ENCODE data around the gene ANAPC10. TPM values are rescaled to one million over a fixed set of nuclear protein-coding genes. Genes with fewer than 3 reads are reported as not detected.
A peak's percentile ranks its signal among the peaks of the same experiment; 100 is the strongest.
"Not testable (repeated sequence)": the region's sequence is repeated elsewhere in the genome, so short reads cannot be mapped to it uniquely, and the experiment has no call there.

The ANAPC10 gene
- polyA plus RNA-seq, 1 experiment = 25.0 TPM

DNA sequence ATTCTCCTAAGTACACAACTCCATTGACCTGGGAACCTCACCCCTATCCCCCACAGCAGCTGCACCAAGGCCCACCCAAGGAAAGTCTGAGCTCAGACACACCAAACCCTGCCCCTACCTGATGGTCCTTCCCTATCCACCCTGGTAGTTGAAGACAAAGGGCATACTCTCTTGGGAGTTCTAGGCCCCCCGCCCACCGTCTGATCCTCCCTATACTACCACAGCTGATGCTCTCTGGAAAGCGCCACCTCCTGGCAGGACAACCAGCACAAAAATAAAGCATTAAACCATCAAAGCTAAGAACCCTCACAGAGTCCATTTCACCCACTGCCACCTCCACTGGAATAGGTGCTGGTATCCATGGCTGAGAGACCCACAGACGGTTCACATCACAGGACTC, 83.6 kb downstream of the ANAPC10 start:
- H3K27ac ChIP-seq (ENCODE audit: low read depth, low read length) = no peak overlapping the region
- TF ChIP-seq, protein P1, sequence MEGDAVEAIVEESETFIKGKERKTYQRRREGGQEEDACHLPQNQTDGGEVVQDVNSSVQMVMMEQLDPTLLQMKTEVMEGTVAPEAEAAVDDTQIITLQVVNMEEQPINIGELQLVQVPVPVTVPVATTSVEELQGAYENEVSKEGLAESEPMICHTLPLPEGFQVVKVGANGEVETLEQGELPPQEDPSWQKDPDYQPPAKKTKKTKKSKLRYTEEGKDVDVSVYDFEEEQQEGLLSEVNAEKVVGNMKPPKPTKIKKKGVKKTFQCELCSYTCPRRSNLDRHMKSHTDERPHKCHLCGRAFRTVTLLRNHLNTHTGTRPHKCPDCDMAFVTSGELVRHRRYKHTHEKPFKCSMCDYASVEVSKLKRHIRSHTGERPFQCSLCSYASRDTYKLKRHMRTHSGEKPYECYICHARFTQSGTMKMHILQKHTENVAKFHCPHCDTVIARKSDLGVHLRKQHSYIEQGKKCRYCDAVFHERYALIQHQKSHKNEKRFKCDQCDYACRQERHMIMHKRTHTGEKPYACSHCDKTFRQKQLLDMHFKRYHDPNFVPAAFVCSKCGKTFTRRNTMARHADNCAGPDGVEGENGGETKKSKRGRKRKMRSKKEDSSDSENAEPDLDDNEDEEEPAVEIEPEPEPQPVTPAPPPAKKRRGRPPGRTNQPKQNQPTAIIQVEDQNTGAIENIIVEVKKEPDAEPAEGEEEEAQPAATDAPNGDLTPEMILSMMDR (IDR thresholded peaks at IDR 0.05; ENCODE audit: low read depth, low read length) = no peak
- no peak overlapping the region for H3K4me3 ChIP-seq (ENCODE audit: low read depth, low read length)
- DNase-seq (ENCODE audit: low read depth, low spot score) = no peak
- CTCF ChIA-PET = no interaction called here
- no peaks in the 10 kb centered on the region for H3K27me3 ChIP-seq (ENCODE audit: control insufficient read depth, insufficient read depth, low read length)
- POLR2A ChIA-PET = no interaction called here
- H3K9me3 ChIP-seq (ENCODE audit: control insufficient read depth, insufficient read depth, low read length) = no peaks in the 10 kb centered on the region

DNA sequence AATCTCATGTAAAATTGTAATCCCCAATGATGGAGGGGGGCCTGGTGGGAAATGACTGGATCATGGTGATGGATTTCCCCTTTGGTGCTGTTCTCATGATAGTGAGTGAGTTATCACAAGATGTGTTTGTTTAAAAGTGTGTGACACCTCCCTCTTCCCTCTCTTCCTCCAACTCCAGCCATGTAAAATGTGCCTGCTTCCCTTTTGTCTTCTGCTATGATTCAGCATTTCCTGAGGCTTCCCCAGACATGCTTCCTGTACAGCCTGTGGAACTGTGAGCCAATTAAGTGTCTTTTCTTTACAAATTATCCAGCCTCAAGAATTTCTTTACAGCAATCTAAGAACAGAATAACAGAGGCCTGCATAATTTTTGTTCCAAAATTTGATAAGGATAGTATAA, 85.2 kb downstream of the ANAPC10 start:
- CTCF ChIA-PET = no interaction called here

DNA sequence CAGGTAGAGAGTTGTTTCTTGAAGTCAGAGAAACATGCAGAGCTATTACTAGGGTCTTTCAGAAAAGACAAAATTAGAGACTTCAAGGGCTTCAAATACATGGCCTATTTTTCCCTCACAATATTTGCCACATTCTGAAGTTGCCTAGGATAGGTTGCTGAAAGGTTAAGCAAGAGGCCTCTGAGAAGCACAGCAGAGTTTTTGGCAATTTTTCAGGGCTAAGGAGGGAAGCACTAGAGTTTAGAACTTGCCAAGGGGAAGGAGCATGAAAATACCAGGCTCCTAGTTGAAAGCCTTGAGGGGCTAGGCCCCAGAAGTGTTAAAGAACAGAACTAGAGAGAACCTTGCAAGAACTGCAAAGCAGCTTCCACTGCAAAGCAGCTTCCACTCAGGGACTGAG, 86.4 kb downstream of the ANAPC10 start:
- no peak for DNase-seq (ENCODE audit: low read depth, low spot score)
- Histone ChIP-seq H3K9me3 (ENCODE audit: control insufficient read depth, insufficient read depth, low read length) (no peaks in the 10 kb centered on the region), H3K4me3 (ENCODE audit: low read depth, low read length) (no peak overlapping the region), H3K27ac (ENCODE audit: low read depth, low read length) (no peak overlapping the region), H3K27me3 (ENCODE audit: control insufficient read depth, insufficient read depth, low read length) (no peaks in the 10 kb centered on the region)
- TF ChIP-seq, protein P1 (IDR thresholded peaks at IDR 0.05; ENCODE audit: low read depth, low read length) = no peak
- CTCF ChIA-PET = interaction anchor here (1.4 kb wide), 1 partner anchor 50 kb away, joined by 4 read pairs; no protein-coding TSS in a partner anchor
- POLR2A ChIA-PET = interaction anchor here (0.7 kb wide), 1 partner anchor 396 kb away, joined by 3 read pairs; no protein-coding TSS in a partner anchor

More for the DNA sequence above, 85.2 kb downstream of the ANAPC10 start:
- no peaks in the 10 kb centered on the region for H3K27me3 ChIP-seq (ENCODE audit: control insufficient read depth, insufficient read depth, low read length)
- TF ChIP-seq, protein P1 (IDR thresholded peaks at IDR 0.05; ENCODE audit: low read depth, low read length) = no peak
- H3K4me3 ChIP-seq (ENCODE audit: low read depth, low read length) = no peak overlapping the region
- H3K27ac ChIP-seq (ENCODE audit: low read depth, low read length) = no peak overlapping the region
- no peaks in the 10 kb centered on the region for H3K9me3 ChIP-seq (ENCODE audit: control insufficient read depth, insufficient read depth, low read length)
- POLR2A ChIA-PET = no interaction called here
- DNase-seq (ENCODE audit: low read depth, low spot score) = no peak

DNA sequence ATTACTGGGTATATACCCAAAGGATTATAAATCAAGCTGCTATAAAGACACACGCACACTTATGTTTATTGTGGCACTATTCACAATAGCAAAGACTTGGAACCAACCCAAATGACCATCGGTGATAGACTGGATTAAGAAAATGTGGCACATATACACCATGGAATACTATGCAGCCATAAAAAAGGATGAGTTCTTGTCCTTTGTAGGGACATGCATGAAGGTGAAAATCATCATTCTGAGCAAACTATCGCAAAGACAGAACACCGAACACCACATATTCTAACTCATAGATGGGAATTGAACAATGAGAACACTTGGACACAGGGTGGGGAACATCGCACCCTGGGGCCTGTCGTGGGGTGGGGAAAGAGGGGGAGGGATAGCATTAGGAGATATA, 87.7 kb downstream of the ANAPC10 start:
- POLR2A ChIA-PET; H3K27ac ChIP-seq (ENCODE audit: low read depth, low read length); H3K4me3 ChIP-seq (ENCODE audit: low read depth, low read length); H3K27me3 ChIP-seq (ENCODE audit: control insufficient read depth, insufficient read depth, low read length); DNase-seq (ENCODE audit: low read depth, low spot score); H3K9me3 ChIP-seq (ENCODE audit: control insufficient read depth, insufficient read depth, low read length); CTCF ChIA-PET: not testable (repeated sequence)

DNA sequence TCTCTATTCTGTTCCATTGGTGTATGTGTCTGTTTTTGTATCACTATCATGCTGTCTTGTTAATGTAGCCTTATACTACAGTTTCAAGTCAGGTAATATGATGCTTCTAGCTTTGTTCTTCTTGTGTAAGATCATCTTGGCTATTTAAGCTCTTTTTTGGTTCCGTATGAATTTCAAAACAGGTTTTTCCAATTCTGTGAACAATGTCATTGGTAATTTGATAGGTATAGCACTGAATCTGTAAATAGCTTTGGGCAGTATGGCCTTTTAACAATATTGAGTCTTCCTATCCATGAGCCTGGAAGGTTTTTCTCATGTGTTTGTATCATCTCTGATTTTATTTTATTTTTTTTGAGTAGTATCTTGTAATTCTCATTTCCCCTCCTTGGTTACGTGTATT, 94.3 kb downstream of the ANAPC10 start:
- Histone ChIP-seq H3K9me3 (ENCODE audit: control insufficient read depth, insufficient read depth, low read length) (no peaks in the 10 kb centered on the region), H3K27me3 (ENCODE audit: control insufficient read depth, insufficient read depth, low read length) (no peaks in the 10 kb centered on the region), H3K4me3 (ENCODE audit: low read depth, low read length) (no peak overlapping the region), H3K27ac (ENCODE audit: low read depth, low read length) (no peak overlapping the region)
- ChIA-PET CTCF (interaction anchor here (0.7 kb wide), 1 partner anchor 1416 kb away, joined by 3 read pairs; no protein-coding TSS in a partner anchor), POLR2A (no interaction called here)
- TF ChIP-seq, protein P1 (IDR thresholded peaks at IDR 0.05; ENCODE audit: low read depth, low read length) = no peak
- DNase-seq (ENCODE audit: low read depth, low spot score) = no peak

DNA sequence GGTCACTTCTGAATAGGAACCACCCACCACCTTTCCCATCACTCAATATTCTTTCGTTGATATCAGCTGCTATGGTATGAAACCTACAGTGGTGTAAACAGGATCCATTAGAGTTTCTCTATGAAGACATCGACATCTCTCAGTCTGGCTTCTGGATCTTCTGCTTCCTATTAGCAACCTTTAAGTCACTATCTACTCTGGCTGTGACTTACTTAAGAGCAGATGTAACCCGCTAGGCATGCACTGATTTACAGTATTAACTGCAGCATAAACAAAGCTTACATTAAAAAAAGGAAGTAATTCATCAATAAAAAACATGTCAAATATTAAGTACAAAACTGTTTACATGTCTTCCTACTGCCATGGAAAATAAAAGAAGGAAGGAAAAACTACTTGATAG, 96.4 kb downstream of the ANAPC10 start:
- Histone ChIP-seq H3K27me3 (ENCODE audit: control insufficient read depth, insufficient read depth, low read length) (no peaks in the 10 kb centered on the region), H3K27ac (ENCODE audit: low read depth, low read length) (no peak overlapping the region), H3K4me3 (ENCODE audit: low read depth, low read length) (no peak overlapping the region), H3K9me3 (ENCODE audit: control insufficient read depth, insufficient read depth, low read length) (no peaks in the 10 kb centered on the region)
- ChIA-PET POLR2A (no interaction called here), CTCF (no interaction called here)
- TF ChIP-seq, protein P1 (IDR thresholded peaks at IDR 0.05; ENCODE audit: low read depth, low read length) = no peak
- peak; percentile 11 for DNase-seq (ENCODE audit: low read depth, low spot score)

DNA sequence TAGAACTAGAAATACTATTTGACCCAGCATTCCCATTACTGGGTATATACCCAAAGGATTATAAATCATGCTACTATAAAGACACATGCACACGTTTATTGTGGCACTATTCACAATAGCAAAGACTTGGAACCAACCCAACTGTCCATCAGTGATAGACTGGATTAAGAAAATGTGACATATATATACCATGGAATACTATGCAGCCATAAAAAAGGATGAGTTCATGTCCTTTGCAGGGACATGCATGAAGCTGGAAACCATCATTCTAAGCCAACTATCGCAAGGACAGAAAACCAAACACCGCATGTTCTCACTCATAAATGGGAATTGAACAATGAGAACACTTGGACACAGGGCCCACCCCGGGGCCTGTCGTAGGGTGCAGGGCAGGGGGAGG, 97.3 kb downstream of the ANAPC10 start:
- H3K27me3 ChIP-seq (ENCODE audit: control insufficient read depth, insufficient read depth, low read length); H3K27ac ChIP-seq (ENCODE audit: low read depth, low read length); POLR2A ChIA-PET; H3K4me3 ChIP-seq (ENCODE audit: low read depth, low read length); H3K9me3 ChIP-seq (ENCODE audit: control insufficient read depth, insufficient read depth, low read length); DNase-seq (ENCODE audit: low read depth, low spot score); CTCF ChIA-PET: not testable (repeated sequence)
